AG09319 (cell line): ENCODE measurements around the gene PSMA2.

ENCODE experiments used
- DNase-seq: peaks from one replicate; pipeline ENCODE4 v3.0.0-alpha.2; 2010; ENCODE audit warnings: low read depth; ENCODE audit errors: extremely low read depth
- CTCF ChIP-seq: IDR thresholded peaks from 2 replicates; pipeline ENCODE4 v1.5.1; 2011; ENCODE audit warnings: low read depth, mild to moderate bottlenecking, inconsistent platforms, low read length, moderate library complexity

The PSMA2 gene

GRCh38 chr7:42972699-42973500 is 40.9 kb upstream of the PSMA2 start:
- peak; percentile 92 for DNase-seq
- TF ChIP-seq CTCF = no peak

DNA sequence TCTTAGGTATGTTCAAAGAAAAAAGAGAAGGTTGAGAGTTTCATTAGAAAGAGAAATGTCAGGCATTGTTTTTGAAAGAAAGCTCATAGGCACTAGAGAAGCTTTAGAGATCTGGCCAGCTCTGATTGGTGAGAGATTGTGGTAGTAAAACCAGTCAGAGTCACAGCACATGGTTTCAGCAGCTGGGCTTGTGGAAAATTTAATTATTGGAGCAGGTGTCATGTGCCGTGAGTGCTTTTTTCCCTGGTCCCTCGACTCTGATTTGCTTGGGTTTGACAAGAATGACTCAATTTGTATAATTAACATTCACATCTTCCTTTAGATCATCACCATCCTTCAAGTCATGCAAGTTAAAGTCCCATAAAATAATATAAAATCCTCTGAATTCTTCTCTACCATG is 35.4 kb upstream of the PSMA2 start:
- no peak for DNase-seq
- TF ChIP-seq CTCF = no peak

DNA sequence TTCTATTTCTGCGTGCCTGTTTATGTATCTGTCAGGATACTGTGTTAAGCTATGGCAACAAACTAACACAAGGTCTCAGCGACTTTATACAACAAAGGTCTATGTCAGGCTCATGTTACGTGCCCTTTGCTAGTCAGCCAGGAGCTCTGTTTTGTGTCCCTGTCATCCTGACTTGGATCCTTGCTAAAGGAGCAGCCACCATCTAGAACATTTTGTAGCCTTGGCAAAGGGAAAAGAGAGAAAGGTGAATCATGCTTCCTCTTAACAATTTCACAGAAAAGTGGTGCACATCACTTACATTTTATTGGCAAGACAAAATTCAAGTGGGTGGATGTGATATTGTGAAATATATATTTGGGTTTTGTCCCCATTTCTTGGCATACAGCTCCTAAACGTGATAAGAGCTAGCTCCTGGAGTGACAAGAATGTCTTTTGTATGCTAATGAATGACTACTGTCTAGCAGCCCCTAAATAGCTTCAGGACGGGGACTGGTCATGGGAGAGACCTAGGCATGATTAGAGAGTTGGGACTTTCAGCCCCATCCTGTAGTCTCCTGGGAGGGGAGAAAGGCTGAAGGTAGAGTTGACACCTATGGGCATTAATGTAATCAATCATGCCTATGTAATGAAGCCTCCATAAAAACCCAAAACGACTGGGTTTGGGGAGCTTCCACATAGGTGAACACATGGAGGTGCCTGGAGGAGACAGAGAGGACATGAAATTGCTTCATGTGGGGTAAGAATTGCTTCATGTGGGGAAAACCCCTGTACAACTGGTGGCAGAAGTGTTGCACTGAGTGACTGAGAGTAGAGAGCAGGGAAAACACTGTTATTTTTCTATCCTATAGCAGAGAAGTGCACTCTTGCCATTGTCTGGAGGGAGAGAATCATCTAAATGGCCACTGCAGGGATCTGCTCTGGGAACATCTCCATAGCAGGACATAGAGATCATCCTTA is 33.2 kb upstream of the PSMA2 start:
- DNase-seq = no peak
- no peak for TF ChIP-seq CTCF

DNA sequence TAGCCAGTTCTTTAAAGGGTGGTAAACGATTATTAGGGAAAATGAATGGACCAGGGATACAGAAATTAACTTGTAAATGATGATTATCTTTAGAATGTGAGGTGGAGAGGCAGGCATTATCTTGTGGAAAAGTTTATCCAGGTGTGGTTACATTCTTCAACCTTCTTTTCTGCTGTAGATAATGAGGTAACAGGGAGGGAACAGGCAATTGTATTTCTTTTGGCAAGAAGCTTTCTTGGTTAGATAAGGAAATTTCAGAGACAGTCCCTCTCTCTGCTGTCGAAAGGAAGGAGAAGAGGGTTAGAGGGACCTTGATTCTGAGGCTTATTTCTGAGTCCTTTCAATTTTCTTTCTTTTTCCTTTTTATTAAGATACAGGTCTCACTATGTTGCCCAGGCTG is 32.3 kb upstream of the PSMA2 start:
- no peak for TF ChIP-seq CTCF
- no peak for DNase-seq

DNA sequence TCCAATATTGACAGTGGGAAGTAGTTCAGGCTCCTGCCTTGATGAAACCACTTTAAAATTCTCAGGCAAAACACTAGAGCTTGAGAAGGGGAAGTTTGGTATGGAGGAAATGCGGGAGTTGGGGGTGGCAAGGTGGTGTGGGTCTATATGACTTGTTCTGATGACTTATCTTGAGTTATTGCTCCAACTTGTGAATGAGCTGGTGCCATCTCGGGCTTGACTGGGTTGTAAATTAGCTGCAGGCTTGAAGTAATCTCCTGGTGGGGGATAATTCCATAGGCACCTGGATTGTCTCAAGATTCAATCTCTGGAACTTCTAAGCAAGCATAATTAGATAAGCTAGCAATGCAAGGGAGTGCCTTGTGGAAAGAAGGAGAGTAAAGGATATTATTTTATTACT is 29.2 kb upstream of the PSMA2 start:
- no peak for TF ChIP-seq CTCF
- no peak for DNase-seq

DNA sequence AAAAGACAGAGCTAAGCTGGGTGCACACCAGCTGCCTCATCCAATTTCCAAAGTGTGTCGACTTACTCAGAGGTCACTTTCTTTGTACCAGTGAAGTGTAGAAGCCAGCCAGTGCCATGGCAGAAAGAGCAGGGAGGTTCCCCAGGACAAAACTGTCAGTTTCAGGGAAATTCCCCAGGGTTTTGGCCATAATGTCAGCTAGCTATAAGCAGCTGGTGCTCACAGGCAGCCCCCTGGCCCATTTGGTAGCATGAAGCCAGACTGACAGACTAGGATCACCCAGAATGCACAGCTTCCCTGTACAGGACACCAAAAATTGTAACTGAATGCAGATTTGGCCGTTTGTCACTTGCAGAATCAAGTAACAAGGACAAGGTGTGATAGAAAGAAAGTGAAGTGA is 28.8 kb upstream of the PSMA2 start:
- no peak for TF ChIP-seq CTCF
- no peak for DNase-seq

GRCh38 chr7:42959549-42959948 is 27.6 kb upstream of the PSMA2 start:
- DNase-seq = no peak
- no peak for TF ChIP-seq CTCF
